GM19468 (cell line): ENCODE data around the gene CLMP.
"Not testable (repeated sequence)": the region's sequence is repeated elsewhere in the genome, so short reads cannot be mapped to it uniquely, and the experiment has no call there.

ENCODE experiments used
- ATAC-seq: cut with Tn5 transposase; IDR thresholded peaks from one replicate; pipeline ENCODE4 v1.9.1; 2021; ENCODE audit warnings: mild to moderate bottlenecking, moderate library complexity, moderate number of reproducible peaks; ENCODE audit not compliant: unreplicated experiment; ENCODE audit errors: extremely low read depth

CLMP gene

DNA sequence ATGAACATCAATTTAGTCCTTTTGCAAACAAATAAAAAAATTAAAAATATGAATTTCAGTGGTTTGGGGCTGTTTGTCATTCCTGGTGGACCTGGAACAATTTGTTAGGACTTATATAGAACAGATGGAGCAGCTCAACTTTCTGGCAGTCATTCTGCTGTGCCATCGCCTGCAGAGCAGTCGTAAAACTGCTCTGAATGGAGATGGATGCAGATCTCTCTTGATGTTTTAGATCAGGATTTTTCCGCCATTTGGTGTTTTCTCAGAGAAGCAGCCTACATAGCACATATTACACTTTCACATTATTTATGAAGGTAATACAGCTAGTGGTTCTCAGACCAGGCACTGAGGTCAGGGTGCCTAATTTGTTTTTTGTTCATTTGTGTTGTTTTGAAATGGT lies 101.3 kb downstream of the CLMP start:
- no peak for ATAC-seq

GRCh38 chr11:123091506-123091905 lies 103.5 kb downstream of the CLMP start:
- ATAC-seq, result no peak

GRCh38 chr11:123090168-123090567 lies 104.9 kb downstream of the CLMP start:
- not testable (repeated sequence) for ATAC-seq

- not testable (repeated sequence) for ATAC-seq
Measured at GRCh38 chr11:123088896-123089295, 106.2 kb downstream of the CLMP start.

- peak; percentile 52 for ATAC-seq
Measured at GRCh38 chr11:123087657-123088056, 107.4 kb downstream of the CLMP start.

DNA sequence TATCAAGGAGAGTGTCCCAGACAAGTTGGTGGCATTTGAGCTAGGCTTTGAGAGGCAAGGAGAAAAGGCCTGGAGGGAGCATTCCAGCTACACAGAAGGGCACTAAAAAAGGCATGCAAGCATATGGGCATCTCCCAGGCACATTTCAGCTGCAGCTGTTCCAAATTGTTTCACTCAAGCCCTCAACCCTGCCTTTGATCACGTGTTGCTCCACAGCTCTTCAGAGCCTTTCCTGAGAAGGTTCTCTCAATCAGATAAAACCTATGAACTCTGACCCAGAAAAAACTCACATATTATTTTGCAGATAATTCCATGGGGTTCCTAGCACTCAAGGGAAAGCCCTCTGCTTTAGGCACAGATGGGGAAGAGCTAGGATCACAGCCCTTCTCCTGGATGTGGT lies 108.7 kb downstream of the CLMP start:
- no peak for ATAC-seq

- ATAC-seq, result no peak
Measured at GRCh38 chr11:123085497-123085896, 109.6 kb downstream of the CLMP start.

- ATAC-seq, result no peak
Measured at GRCh38 chr11:123084454-123084853, 110.6 kb downstream of the CLMP start.

GRCh38 chr11:123083623-123084029 lies 111.4 kb downstream of the CLMP start:
- ATAC-seq, result no peak

DNA sequence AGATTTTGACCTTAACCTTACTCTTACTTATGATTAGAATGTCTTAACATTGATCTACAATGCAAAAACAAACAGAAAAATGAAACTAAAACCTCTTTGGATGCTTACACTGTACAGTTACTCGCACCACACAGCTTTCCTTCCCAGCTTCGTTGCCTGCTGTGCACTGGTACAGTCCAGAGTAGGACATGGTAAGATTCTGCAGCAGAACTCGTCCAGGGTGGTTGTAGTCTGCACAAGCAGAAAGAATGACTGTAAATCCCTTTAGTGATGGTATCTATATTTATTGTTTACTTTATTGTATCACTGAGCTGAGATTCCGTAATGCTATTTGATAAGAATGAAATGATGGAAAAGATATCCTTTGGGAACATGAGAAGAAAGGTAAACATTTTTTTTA lies 112.1 kb downstream of the CLMP start:
- ATAC-seq, result no peak

- ATAC-seq, result no peak
Measured at GRCh38 chr11:123080015-123080414, 115.0 kb downstream of the CLMP start.

- ATAC-seq, result no peak
Measured at GRCh38 chr11:123076484-123076883, 118.6 kb downstream of the CLMP start.

GRCh38 chr11:123073343-123074057 lies 121.5 kb downstream of the CLMP start:
- ATAC-seq, result no peak

DNA sequence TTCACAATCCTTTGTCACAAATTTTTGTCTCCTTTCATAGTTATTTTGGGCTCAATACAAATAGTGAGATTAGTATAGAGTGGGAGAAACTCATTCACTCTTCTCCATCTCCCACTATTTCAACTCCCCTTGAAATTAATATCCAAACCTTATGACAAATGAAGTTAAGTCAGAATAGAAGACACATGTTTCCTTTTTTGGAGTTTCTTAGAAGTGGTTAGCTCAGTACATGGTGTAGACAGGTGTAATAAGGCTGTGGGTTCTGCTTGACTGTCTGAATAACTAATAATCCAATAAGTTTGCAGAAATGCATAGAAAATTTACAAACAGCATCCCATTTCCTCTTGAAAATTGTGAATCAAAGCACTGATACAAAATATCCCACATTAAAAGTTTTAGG lies 122.3 kb downstream of the CLMP start:
- ATAC-seq, result no peak

- ATAC-seq, result no peak
Measured at GRCh38 chr11:123072332-123072761, 122.7 kb downstream of the CLMP start.

- ATAC-seq, result peak; percentile 48
Measured at GRCh38 chr11:123069908-123070821, 124.9 kb downstream of the CLMP start.

DNA sequence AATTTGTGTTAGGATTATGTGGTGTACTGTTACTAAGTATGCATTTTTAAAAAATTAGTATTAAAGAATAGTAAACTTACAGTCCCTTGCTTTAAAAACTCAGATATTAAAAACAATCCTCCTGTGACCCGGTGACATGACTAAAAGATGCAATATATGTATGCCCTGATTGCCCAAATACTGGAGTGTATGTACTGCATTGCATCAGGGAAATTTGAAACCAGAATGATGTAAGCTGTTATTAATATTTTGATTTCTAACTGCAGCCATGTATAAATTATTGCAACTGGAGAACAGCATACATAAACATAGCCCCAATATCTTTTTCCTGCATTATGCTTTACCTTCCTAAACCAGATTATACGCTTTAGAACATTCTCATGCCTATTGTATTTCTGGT lies 129.4 kb downstream of the CLMP start:
- no peak for ATAC-seq

DNA sequence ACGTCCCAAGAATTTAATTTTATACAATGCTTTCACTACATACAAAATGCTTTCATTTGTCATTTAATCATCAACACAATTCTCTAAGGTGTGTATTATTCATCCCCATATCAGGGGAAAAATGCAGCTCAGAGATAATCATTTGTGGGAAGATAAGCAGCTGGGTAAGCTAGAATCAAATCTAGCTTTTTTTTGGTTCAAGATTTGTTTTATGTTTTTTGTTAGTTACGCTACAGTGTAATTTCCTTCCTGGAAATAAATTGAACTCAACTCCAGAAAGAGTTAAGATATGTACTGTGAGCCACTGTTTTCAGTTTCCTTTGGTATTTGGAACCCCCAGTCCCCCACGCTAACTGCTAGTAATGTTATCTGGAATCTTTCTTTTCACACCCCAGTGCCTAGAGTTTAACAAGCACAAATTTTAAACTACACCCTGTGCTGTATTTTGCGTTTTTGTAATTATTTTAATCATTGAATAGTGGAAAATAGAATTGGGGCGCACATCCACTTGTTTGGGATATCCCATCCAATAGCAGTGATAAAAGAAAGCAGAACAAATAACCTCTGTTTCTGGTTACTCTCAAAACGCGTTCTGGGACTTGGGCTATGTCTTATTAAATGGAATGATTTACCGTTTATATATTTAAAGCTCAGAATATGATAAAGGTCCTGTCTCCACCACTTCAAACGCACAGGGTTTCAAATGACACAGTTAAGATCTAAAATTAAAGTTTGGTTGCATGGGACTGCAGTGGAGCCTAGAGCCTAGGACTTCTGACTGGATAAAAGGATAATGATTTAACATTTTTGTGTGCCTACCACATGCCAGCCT lies 131.0 kb downstream of the CLMP start:
- no peak for ATAC-seq

DNA sequence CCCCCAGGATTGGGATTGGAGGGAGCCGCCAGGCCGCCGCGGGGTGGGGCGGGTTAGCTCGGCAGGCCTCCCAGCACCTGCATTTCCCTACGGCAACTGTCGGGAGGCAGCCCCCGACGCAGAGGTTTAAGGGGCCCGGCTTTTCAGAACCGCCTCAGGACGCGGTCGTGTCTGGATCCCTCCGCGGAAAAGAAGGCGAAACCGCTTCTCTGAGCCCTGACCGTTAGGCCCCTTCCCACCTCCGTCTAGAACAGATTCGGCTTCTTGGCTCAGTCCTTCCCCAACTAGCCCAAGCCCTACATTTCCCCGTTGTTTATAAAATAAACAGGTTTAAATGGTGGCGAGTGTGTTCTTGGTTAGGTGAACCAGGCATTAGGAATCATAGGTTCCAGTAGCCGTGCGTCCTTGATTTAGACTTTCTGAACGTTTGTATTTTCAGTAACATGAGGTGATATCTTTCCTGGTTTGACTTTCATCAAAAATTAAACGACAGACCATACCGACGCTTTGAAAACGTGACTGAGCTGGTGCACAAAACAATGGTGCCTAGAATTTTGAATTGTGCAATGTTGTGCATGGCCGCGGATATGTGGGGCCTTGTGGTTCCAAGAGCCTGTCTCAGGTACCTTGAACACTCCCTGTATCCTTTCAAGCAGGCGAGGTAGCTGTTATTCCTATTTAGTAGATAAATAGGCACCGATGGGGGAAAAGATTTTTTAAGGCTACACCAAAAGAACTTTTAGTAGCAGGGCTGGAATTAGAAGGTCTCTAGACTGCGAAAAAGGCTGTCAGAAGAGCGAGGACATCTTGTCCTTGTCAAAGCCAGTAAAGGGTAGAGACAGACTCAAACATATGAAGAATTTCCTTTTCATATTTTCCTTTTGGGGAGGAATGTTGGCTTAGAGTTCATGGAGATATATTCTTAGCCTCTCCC lies 131.9 kb downstream of the CLMP start:
- ATAC-seq, result no peak
